Activated T-helper 9 cell treated with anti-CD3 and anti-CD28 coated beads, Interleukin-2, amount 50 U/mL, for 16 hours (primary cell): ENCODE measurements around the gene MYCBP2.
"Not testable (repeated sequence)": the region's sequence is repeated elsewhere in the genome, so short reads cannot be mapped to it uniquely, and the experiment has no call there.

Source experiments
- DNase-seq: peaks from one replicate; pipeline ENCODE4 v3.0.0-alpha.2; 2020; ENCODE audit warnings: low read depth

MYCBP2 gene

DNA sequence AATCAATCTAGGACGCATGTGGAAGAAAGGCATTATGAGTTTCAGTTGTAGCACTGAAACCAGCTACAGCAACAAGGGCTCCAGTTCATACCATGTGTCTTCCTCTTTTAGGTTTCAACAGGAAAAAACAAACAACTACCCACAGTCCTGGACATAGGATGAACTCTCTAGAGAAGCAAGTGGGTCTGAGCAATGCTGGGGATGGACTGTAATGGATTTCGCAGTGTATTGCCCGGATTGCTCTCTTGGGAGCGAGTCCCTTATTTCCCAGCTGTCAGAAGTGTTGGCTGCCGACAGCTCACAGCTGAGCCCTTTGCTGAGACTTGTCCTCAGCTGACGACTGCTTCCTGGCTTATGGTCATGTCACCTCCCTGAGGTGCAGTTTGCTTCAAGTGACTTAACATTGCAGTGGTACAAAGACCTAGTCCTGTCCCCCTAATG is 12.1 kb upstream of the MYCBP2 start:
- no peak for DNase-seq

DNA sequence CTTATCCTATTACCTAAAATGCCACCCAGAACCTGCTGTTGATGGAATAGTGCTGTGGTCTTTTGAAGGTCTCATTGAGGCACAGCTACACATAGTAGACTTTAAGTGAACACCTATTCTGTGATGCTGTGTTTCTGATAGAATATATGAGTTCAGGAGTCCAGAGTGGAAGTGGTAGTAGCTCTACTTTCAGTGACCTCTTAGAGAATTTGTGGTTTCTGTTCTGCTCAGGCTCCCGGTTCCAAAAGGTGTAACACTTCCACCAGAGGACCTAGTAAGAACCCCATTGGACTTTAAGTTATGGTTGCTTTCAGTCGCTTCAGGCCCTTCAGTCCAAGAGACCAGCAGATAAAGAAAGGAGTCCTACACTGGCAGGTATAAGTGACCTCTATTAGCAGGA is 11.4 kb upstream of the MYCBP2 start:
- no peak for DNase-seq

DNA sequence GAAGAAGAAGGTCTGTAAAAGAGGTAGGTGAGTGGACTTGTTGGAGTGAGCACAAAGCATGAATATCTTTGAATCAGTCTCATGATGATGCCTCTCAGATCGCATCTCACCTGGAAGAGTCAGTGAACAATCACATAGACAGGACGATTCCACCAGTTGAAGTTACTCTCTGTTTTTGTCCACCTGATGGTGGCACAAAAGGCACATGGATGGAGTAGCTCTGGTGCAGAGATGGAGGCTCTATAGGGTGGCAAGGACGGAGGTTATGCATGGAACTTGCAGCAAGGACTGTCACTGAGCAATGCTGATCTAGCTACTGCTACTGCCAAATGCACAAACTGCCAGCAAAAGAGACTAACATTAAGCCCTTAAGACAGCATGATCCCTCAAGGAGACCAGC is 10.3 kb upstream of the MYCBP2 start:
- no peak for DNase-seq

DNA sequence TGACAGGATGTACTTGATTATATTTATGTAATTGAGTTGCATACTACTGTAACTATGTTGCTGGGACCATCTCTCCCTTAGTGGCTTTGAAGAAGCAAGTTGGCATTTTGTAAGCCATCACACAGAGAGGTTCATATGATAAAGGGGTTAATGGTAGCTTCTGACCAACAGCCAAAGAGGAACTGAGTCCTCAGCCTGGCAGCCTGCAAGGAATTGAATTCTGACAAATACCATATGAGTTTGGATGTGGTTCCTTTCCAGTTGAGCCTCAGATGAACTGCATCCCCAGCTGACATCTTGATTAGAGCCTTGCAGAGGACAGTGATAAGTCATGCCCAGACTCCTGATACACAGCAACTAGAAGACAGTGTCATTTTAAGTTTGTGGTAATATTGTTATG is 8.6 kb upstream of the MYCBP2 start:
- no peak for DNase-seq

DNA sequence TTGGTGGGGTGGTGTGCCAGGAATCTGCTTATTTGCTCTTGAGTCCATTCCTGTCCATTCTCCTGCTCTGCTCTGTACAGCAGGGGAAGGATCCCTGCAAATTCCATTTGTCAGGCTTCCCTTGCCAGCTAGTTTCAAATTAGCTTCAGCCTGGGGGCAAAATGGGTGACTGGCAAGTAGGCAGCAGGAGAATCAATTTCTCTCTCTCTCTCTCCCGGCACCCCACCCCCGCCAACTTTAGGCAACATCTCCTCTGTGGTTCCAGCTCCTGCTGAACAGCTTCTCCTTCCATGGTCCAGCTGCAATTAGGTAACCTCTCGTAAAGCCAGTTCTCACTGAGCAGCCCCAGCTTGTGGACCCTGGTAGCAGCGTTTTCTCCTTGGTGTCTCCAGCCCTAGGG is 6.7 kb upstream of the MYCBP2 start:
- DNase-seq: no peak

DNA sequence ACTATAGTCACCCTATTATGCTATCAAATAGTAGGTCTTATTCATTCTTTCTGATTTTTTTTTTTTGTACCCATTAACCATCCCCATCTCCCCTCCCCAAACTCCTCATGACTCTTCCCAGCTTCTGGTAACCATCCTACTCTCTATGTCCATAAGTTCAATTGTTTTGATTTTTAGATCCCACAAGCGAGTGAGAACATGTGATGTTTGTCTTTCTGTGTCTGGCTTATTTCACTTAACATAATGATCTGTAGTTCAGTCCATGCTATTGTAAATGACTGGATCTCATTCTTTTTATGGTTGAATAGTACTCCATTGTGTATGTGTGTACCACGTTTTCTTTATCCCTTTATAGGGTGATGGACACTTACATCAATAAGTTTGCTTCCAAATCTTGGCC is 4.5 kb upstream of the MYCBP2 start:
- no peak for DNase-seq

DNA sequence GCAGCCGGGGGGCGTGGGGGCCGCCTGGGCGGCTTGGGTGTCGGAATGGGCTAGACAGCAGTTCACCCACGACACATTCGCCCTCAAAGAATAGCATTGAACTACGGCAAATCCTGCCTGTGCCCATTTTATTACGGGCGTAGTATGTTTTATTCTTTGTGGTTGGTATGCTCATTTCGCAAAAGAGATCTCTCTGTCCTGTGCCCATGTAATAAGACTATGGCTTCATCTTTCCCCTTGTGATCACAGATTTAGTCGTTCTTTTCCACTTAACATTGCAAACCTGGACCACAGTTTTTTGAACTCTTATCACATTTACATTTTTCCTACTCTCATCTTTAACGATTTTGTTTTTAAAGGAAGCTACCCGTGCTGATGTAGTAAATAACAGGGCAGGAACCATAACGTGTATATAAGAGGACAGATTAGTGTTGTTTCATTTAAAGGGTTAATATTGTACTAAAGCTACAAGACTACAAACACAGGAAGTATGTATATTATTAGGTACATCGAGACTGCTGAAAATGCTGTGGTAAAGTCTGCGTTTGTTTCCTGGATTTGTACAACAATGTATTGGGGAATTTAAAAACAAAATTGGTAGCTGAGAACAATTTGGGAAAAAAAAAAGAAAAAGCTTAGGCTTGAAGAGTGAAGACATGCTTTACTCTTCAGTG is 3.2 kb upstream of the MYCBP2 start:
- DNase-seq: no peak

DNA sequence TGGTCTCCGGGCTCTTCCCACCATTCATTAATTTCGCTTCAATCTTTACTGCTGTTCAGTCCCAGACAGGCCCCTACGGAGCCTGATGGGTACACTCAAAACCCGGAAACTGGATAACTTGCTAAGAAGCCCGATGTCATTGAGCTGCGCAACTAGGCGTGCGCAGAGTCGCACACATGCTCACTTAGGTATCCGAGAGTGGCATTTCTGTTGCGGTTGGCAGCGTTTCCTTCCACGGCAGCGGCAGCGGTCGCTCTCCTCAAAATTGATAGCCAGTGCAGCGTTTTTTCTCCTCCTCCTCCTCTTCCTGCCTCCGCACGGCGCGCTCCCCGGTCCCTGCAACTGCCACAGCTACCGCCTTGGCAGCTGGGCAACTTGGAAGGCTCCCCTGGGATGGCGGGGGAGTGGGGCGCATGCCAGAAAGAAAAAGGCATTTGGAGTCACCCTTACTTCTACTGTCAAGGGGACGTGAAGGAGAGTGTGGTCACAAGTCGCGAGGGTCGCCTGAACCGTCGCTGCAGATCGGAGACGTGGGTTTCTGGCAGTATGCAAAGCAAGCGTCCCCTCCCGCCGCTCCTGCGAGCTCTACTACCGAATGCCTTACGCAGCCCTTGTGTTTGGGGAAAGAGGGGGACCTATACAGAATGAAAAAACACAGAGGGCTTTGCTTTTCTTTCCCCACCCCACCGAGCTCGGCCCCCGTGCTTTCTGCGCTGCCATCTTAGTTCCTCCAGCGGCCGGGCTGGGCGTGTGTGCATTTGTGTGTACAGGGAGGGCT is 2.4 kb upstream of the MYCBP2 start:
- DNase-seq: peak; percentile 82

DNA sequence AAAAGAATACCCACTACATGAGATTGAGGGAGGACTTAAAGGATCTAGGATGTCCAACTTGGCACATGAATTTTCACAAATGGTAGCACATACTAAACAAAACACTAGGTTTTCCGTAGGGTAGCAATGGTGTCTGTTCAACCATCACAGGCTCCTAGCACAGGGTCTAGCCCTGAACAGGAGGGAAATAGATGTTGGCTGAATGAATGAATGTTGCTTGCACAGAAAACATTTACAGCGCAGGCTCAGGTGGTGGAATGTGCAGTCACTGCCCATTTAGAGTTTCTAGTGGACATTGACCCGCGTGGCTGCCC is 1.9 kb upstream of the MYCBP2 start:
- DNase-seq: no peak

DNA sequence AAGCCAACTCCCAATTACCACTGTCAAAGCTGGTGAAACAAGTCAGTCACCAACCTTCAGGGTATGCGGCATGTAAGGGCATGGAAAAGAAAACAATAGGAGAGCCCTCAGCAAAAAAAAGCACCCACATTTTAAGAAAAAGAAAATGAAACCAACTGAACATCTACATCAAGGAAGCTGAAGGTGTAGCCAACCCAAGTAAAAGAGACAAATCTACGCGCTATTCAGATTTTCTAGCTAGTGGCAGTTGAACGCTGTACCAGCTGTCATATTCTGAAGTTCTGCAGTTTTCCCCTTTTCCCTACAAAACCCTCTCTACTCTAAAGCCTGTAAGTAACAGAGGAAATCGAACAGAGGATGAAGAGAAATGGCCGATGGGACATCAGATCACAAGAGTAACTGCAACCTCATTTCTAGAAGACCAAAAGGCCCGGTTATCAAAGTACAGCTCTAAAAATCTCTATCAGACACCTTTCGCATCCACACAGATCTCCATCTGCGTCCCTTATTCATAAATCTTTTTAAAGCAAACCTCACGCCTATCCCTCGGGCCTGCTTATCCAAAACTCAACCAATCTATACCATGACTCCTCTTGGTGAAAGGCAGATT is 1.4 kb downstream of the MYCBP2 start:
- no peak for DNase-seq

DNA sequence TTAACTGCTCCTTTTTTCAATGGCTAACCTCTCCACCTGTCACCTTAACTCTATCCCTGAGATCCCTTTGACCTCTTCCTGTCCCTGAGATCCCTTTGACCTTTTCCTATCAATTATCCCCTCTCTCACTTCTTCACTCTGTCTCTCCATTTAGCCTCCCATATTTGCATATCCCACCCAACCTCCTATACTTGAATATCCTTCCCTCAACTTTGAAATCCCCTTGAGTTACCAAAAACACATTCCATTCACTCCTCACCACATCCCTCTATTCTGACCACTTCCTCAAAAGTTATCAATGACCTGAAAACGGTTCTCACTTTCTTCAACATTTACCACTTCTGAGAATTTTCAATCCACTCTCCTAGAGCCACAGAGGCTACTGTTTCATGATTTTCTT is 3.0 kb downstream of the MYCBP2 start:
- no peak for DNase-seq

DNA sequence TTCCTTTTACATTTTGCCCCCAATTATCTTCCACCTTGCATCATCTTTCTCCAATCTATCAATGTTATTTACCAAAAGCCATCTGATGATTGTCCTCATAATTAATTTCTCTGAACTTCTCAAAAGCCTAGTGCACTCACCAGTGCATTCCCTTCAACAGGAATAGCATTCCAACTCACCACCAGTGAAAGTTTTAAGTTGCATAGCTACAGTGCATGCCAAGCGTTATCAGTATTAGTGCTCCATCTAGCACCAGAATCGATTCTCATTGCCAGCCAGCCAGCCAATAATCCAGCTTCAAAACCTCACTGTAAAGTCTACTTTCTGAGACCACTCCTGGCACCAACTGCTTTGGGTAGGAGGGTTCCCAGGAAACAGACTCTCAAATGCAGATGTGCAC is 7.4 kb downstream of the MYCBP2 start:
- DNase-seq: no peak

DNA sequence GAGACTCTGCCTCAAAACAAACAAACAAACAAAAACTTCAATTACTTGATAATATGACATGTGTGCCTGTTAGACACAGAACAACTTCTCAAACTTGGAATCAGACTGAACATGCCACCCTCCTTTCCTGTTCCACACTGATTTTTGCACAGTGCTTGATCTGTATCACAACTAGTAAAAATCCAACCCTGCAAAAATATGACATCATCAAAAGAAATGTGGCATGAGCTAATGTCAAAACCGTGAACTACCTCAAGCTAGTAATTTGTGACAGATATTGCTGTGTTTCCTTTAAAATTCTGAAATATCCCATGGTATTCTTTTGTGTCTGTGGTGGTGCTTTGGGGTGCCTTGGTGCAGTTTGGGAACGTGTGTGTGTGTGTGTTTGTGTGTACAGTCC is 8.2 kb downstream of the MYCBP2 start:
- DNase-seq: no peak

DNA sequence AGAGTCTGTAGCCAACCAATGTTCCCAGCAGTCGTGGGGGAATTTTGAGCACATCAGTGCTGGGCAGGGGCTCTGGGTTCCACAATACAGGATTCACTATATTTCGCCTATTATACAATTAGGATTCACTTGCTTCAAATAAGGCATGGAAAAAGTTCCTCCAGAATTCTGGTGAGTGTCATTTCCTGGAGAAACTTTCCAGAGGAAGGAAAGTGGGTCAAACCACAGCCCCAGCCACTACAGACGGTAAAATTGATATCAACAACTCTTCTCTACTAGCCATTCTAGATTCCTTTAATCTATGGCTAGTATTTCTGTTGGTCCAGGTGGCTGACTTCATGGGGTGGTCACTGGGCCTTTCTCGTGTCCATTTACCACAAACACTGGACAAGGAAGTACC is 10.5 kb downstream of the MYCBP2 start:
- no peak for DNase-seq

DNA sequence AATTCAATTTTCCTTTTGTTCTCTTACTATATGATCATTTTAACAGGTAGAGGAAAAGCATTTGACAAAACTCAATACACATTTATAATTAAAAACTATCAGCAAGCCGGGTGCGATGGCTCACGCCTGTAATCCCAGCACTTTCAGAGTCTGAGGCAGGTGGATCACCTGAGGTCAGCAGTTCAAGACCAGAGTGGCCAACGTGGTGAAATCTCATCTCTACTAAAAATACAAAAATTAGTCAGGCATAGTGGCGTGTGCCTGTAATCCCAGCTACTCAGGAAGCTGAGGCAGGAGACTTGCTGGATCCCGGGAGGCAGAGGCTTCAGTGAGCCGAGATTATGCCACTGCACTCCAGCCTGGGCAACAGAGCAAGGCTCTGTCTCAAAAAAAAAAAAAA is 11.4 kb downstream of the MYCBP2 start:
- not testable (repeated sequence) for DNase-seq

DNA sequence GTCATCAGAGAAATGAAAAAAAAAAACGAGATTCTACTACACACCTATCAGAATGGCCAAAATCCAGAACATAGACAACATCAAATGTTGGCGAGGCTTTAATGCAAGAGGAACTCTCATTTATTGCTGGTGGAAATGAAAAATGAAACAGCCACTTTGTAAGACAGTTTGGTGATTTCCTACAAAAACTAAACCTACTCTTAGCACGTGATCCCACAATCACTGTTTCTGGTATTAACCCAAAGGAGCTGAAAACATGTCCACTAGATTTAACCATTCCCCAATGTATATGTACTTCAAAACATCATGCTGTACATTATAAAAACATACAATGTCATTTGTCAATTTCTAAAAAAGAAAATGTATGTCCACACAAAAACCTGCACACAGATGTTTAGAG is 13.0 kb downstream of the MYCBP2 start:
- no peak for DNase-seq

DNA sequence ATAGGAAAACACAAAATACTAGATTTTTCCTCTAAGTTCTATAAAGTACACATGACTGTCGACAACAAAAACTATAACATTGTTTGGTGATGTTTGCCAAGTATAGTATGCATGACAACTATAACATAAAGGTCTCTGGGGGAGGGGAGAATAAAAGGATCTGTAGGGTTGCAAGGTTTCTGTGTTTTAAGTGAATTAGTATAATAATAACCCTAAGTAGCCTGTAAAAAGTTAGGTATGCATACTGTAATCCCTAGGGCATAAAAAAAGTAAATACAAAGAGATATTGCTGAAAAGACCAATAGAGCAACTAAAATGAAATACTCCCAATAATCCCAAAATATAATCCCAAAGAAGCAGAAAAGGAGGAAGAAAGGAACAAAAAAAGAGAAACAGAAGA is 14.6 kb downstream of the MYCBP2 start:
- DNase-seq: no peak

DNA sequence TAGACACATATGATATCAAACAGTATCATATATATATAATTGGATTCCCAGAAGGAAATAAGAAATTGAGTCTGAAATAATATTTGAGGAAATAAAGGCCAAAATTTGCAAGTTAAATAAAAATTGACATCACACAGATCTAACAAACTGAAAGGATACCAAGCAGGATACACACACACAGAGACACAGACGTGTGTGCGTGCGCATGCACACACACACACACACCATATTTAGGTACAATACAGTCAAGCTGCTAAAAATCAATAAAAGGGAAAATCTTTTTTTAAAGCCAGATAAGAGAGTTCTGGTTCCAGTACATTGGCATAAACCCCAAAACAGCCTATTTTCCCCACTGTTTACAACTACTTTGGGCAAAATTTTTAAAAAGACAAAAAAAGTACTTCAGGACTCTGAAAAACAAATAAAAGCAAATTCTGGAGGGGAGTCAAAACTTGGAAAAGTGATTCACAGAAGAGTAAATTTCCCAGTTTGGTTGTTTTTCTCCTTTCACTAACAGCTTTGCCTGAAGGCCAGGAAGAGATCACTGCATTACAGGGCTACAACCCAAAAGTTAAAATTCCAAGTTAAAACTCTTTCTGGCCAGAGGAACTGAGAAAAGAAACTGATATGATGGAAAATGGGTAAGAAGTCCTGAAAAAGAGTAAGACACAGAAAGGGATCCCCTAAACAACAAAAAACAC is 16.2 kb downstream of the MYCBP2 start:
- DNase-seq: no peak

DNA sequence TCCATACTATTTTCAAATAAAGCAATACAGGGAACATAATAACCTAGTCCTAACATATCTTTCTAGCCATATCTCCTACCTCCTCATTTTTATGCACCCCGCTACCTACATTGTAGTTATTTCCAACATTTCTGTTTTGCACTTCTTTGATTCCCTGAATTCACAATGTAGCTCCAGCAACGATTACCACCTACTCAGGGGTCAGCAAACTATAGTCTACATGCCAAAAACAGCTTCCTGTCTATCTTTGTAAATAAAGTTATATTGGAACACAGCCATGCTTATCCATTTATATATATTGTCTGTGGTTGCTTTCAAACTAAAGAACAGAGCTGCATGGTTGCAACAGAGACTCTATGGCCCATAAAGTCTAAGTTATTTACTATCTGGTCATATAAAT is 16.7 kb downstream of the MYCBP2 start:
- no peak for DNase-seq

DNA sequence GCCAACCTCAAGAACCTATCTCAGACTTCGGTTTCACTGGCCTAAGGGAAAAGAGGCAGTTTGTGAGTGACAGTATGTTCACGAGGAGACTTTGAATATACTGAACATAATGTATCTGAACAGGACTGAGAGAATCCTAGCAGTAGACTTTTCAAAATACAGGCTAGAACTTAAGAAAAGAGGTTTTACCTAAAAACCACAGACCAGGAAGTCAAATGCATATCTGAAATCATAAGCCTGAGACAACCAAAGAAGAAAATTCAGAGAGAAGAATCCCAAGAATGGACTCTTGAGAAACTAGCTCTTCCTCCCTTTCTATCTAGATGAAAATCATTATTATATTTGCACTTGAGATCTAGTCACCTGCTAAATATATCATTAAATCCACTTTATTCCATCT is 17.6 kb downstream of the MYCBP2 start:
- no peak for DNase-seq

DNA sequence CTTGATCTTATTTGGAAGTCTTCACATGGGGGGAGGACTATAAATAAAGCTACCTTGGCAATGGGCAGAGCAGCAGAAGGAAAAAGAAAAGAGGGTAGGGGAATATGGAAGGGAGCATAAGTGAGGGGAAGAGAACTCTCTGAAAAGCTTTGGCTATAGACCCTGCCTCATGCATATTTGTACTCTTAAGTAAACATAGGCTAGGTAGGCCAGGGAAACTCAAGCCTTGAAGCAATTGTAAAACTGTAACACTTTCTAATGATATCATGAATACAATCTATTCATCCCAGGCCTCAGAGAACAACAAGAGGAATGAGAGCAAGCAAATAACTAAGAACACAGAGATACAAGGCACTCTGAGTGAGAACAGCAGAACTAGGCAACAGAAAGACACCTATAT is 20.4 kb downstream of the MYCBP2 start:
- DNase-seq: no peak

DNA sequence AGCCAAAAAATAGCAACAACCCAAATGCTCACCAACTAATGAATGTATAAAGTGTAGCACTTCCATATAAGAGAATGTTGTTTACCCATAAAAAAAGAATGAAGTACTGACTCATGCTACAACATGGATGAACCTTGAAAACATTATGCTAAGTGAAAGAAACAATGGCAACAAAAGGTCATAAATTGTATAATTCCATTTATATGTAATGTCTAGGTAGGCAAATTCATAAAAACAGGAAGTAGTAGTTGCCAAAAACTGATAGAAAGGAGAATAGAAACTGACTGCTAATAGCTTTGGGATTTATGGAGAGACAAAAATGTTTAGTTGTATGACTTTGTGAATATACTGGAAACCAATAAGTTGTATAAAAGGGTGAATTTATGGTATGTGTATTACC is 21.6 kb downstream of the MYCBP2 start:
- DNase-seq: no peak
